Gastroesophageal sphincter (tissue), 3 donors: ENCODE data around the gene HOPX.

Experiments used
- EP300 ChIP-seq: sonication (generic); formaldehyde crosslinking; IDR thresholded peaks from one replicate; pipeline ENCODE4 v1.6.1; 2017; ENCODE audit warnings: antibody characterized with exemption, mild to moderate bottlenecking
- POLR2A ChIP-seq, 2 donors: fragments of 450-650 bp; IDR thresholded peaks; one replicate each; pipeline ENCODE4 v1.6.1; 2017; ENCODE audit warnings: antibody characterized with exemption in 2 of 2, mild to moderate bottlenecking in 2 of 2, moderate library complexity in 1 of 2
- POLR2AphosphoS5 ChIP-seq: sonication (generic); formaldehyde crosslinking; IDR thresholded peaks from one replicate; pipeline ENCODE4 v1.6.1; 2017; ENCODE audit warnings: antibody characterized with exemption
- TF ChIP-seq, protein P1 (sequence below), 4 experiments: fragments of 200-600 bp in 2 of 4; fragments of 450-650 bp in 2 of 4; sonication (generic) in 1 of 4; IDR thresholded peaks; one replicate each; pipeline ENCODE4 v1.5.1; 2017 to 2019; ENCODE audit warnings: antibody characterized with exemption in 4 of 4, mild to moderate bottlenecking in 2 of 4, moderate library complexity in 2 of 4

DNA sequence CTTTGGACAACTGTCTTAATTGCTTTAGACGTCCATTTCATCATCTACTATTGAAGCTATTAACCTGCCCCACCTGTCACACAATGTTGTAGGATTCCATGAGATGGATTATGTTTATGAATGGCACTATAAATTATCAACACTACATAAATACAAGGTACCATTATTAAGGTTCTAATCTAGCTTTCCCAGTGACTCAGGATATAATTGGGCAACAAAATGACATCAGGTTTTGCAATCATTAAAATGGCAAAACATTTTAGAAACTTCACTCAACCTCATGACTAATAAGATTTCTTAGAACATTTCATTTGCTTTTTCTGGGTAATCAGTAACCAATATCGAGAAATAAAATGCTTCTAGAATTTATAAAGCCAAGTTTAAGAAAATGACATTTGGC lies 9.2 kb downstream of the HOPX start:
- TF ChIP-seq, protein P1, sequence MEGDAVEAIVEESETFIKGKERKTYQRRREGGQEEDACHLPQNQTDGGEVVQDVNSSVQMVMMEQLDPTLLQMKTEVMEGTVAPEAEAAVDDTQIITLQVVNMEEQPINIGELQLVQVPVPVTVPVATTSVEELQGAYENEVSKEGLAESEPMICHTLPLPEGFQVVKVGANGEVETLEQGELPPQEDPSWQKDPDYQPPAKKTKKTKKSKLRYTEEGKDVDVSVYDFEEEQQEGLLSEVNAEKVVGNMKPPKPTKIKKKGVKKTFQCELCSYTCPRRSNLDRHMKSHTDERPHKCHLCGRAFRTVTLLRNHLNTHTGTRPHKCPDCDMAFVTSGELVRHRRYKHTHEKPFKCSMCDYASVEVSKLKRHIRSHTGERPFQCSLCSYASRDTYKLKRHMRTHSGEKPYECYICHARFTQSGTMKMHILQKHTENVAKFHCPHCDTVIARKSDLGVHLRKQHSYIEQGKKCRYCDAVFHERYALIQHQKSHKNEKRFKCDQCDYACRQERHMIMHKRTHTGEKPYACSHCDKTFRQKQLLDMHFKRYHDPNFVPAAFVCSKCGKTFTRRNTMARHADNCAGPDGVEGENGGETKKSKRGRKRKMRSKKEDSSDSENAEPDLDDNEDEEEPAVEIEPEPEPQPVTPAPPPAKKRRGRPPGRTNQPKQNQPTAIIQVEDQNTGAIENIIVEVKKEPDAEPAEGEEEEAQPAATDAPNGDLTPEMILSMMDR (IDR thresholded peaks at IDR 0.05): no peak
- TF ChIP-seq POLR2A (IDR thresholded peaks at IDR 0.05): no peak
- no peak for TF ChIP-seq POLR2AphosphoS5
- TF ChIP-seq EP300: no peak
